Measurements from ENCODE around the gene CNTN4.

CNTN4 gene

DNA sequence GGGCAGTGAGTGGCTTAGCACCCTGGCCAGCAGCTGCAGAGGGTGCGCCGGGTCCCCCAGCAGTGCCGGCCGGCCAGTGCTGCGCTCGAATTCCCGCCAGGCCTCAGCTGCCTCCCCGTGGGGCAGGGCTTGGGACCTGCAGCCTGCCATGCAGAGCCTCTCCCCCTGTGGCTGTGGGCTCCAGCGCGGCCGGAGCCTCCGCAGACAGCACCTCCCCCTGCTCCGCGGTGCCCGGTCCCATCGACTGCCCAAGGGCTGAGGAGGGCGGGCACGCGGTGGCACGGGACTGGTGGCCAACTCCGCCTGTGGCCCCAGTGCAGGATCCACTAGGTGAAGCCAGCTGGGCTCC, 386.3 kb downstream of the CNTN4 start:
- no peak for DNase-seq (ENCODE audit: low read depth)
- TF ChIP-seq, protein P1, sequence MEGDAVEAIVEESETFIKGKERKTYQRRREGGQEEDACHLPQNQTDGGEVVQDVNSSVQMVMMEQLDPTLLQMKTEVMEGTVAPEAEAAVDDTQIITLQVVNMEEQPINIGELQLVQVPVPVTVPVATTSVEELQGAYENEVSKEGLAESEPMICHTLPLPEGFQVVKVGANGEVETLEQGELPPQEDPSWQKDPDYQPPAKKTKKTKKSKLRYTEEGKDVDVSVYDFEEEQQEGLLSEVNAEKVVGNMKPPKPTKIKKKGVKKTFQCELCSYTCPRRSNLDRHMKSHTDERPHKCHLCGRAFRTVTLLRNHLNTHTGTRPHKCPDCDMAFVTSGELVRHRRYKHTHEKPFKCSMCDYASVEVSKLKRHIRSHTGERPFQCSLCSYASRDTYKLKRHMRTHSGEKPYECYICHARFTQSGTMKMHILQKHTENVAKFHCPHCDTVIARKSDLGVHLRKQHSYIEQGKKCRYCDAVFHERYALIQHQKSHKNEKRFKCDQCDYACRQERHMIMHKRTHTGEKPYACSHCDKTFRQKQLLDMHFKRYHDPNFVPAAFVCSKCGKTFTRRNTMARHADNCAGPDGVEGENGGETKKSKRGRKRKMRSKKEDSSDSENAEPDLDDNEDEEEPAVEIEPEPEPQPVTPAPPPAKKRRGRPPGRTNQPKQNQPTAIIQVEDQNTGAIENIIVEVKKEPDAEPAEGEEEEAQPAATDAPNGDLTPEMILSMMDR (conservative IDR thresholded peaks at IDR 0.05; ENCODE audit: low read depth, low read length) = no peak
- H3K4me3 ChIP-seq (ENCODE audit: low read depth, low read length) = no peak overlapping the region

DNA sequence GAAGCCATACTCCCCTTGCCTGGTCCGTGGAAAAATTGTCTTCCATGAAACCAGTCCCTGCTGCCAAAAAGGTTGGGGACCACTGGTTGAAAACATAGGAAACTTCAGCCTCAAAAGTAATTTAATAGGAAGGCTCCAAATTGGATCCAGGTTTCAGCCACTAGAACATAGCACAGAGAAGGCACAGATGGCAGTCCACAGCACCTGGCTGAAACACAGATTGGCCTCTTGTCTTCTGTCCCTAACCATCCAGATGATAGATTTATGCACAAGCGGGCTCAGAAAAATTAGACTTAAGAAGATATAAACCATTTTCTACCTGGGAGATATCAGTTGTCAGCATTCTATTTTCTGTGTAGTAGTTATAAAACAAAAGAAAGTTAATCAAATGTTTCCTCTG, 397.1 kb downstream of the CNTN4 start:
- TF ChIP-seq, protein P1 (conservative IDR thresholded peaks at IDR 0.05; ENCODE audit: low read depth, low read length) = no peak
- no peak overlapping the region for H3K4me3 ChIP-seq (ENCODE audit: low read depth, low read length)
- DNase-seq (ENCODE audit: low read depth) = no peak

DNA sequence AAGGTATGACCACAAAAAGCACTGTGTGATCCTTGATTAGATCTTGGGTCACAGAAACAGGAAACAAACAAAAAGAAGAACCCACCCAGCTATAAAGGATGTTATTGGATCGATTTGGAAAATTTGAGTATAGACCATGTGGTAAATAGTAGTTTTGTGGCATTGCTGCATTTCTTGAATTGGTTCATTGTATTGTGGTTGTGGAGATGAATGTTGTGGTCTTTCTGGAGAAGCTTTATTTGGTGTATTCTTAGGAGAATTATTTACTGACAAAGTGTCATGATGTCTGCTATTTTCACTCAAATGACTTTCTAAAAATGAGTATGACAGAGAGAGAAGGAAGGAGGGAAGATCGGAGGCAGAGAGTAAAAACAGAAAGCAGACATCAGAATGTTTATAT, 406.2 kb downstream of the CNTN4 start:
- DNase-seq (ENCODE audit: low read depth) = no peak
- no peak overlapping the region for H3K4me3 ChIP-seq (ENCODE audit: low read depth, low read length)
- TF ChIP-seq, protein P1 (conservative IDR thresholded peaks at IDR 0.05; ENCODE audit: low read depth, low read length) = no peak

GRCh38 chr3:2506776-2507175, 408.1 kb downstream of the CNTN4 start:
- TF ChIP-seq, protein P1 (conservative IDR thresholded peaks at IDR 0.05; ENCODE audit: low read depth, low read length) = no peak
- H3K4me3 ChIP-seq (ENCODE audit: low read depth, low read length) = no peak overlapping the region
- no peak for DNase-seq (ENCODE audit: low read depth)

DNA sequence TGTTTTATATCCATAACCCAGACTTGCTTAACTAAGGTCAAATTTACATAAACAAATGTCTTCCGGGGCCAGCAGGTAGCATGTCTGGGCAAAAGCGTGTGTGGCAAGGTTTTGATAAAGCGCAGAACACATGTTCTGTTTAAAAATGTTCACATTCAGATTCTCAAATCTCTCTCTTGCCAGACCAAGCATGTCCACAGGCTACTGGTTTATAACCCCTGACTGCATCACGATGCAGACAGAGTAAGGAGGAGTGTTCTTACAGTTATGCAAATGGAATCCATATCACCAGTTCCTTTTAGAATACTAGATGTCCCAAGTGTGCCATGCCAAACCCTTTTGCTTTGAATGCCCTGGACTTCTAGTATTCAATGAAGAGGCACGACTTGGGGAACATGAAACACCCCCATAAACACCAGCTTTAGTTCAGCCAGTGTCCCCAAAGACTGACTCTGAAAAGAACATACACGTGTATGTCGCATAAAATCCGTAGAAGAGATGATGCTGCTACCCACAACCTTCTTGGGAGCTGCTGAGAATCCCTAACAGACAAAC, 412.0 kb downstream of the CNTN4 start:
- TF ChIP-seq, protein P1 (conservative IDR thresholded peaks at IDR 0.05; ENCODE audit: low read depth, low read length) = no peak
- DNase-seq (ENCODE audit: low read depth) = no peak
- H3K4me3 ChIP-seq (ENCODE audit: low read depth, low read length) = no peak overlapping the region

DNA sequence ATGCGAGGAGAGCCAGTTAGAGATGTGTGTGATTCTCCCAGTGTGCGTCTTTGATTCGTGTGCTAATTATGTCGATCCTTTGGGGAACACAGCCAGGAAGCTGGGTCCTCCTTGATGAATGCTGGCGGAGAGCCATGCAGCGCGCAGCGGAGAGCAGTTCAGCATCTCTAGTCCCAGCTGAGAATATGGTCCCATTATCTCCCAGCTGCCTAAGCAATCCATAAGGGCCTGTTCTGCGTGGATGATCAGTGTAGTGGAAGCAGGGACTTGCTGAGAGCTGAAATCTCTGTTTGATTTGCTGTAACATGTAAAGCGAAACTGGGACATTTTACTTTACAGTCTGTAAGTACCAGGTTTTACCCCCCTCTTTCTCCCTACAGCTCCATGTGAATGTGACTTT, 412.7 kb downstream of the CNTN4 start:
- no peak overlapping the region for H3K4me3 ChIP-seq (ENCODE audit: low read depth, low read length)

DNA sequence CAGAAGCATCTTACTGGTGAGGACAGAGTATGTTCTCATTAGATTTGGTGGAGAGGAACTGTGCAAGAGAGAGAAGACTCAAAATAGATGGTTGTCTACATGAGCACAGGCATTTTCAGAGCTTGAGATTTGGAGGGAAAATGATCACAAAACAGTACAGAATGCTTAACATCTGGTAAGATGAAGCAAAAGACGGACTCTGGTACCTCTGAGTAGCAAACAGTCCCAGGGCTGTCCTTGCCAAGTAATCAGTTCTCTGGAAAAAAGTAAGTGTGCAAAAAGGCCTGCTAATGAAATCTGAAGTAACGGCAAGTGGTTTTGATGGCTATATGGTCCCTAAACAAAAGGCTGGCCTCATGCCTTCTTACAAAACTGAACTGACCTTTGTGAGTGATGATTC, 414.2 kb downstream of the CNTN4 start:
- TF ChIP-seq, protein P1 (conservative IDR thresholded peaks at IDR 0.05; ENCODE audit: low read depth, low read length) = no peak
- H3K4me3 ChIP-seq (ENCODE audit: low read depth, low read length) = no peak overlapping the region
- no peak for DNase-seq (ENCODE audit: low read depth)

More for the DNA sequence above, 412.7 kb downstream of the CNTN4 start:
- TF ChIP-seq, protein P1 (conservative IDR thresholded peaks at IDR 0.05; ENCODE audit: low read depth, low read length) = no peak
- no peak for DNase-seq (ENCODE audit: low read depth)

Measured in choroid plexus epithelial cell (primary cell).